HG02973 (cell line): ENCODE measurements around the gene ITPR1.

Experiments used
- ATAC-seq: cut with Tn5 transposase; IDR thresholded peaks from one replicate; pipeline ENCODE4 v1.9.1; 2021; ENCODE audit warnings: moderate library complexity; ENCODE audit not compliant: unreplicated experiment

ITPR1 gene

DNA sequence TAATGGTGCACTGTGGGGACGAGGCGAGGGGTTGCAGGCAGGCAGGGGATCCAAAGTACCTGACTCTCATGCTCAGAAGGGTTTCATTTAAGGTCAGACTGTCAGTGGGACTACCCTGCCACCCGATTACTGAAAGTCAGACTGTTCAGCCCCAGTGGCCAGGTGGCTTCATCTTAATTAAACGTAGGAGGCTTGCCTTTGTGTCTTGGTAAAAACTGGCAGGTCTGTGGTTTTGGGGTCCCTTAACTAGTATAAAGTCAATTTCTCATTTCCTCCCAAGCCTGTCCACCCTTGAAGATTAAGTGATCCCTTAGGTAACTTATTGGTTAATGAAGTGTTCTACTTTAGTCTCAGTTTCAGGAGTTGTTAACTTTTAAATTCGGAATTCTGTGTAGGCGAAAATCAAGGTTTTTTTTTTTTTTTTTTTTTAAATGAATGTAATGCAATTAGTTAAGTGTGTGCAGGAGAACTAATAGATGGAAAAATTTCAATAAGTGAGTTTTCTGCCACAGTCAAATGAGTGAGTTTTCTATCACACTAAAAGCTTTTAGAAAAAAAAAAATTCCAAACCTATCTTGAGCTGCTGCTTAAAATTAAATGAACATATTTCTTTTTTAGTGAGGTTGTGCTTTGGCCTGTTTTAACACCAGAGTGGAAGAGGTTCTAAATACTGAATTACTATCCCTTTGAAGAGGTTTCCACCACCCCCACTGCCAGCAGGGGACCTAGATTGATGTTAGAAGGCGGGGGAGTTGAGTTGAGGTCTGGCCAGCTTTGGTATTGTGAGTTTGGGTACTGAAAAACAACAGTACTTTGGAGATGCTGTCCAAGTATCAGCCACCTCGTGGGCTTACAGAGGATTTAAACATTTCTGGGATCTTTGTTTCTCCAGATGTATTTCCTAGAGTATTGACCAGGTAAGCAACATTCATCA lies 15.2 kb downstream of the ITPR1 start:
- peak; percentile 70 for ATAC-seq

GRCh38 chr3:4509043-4509442 lies 15.9 kb downstream of the ITPR1 start:
- ATAC-seq = no peak

- no peak for ATAC-seq
These were observed 17.0 kb downstream of the ITPR1 start for GRCh38 chr3:4509983-4510755.

DNA sequence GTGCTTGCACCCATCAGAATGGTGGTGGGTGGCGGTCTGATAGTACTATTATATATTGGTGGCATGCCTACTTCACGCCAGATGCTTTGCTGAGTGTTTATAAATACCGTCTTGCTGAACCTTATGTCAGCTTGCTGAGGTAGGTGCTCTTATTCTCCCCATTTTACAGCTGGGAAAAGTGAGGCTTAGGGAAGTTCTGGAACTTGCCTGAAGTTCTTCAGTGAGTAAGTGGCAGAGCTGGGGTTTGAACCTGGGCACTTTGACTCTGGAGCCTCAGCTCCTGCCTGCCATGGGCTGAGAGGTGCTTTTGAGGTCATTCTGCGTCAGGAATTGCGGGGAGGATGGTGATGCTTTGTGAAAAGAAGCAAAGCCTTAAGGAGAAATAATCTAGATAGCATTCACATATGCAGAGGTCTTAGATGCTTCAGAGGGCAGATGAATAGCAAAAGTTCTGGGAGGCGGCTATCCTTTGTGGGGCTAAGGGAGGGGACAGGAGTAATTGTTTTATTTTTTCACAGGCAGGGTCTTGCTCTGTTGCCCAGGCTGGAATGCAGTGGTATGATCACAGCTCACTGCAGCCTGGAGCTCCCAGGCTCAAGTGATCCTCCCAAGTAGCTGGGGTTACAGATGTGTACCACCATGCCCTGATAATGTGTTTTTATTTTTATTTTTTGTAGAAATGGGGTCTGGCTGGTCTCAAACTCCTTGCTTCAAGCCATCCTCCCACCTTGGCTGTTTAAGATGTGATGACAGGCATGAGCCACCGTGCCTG lies 18.5 kb downstream of the ITPR1 start:
- no peak for ATAC-seq

GRCh38 chr3:4512895-4513616 lies 19.9 kb downstream of the ITPR1 start:
- ATAC-seq = no peak

GRCh38 chr3:4514321-4514720 lies 21.2 kb downstream of the ITPR1 start:
- ATAC-seq = no peak

- ATAC-seq = no peak
These were observed 21.8 kb downstream of the ITPR1 start for GRCh38 chr3:4514916-4515315.

- no peak for ATAC-seq
These were observed 22.9 kb downstream of the ITPR1 start for GRCh38 chr3:4515916-4516579.

GRCh38 chr3:4517093-4517492 lies 23.9 kb downstream of the ITPR1 start:
- ATAC-seq = no peak

DNA sequence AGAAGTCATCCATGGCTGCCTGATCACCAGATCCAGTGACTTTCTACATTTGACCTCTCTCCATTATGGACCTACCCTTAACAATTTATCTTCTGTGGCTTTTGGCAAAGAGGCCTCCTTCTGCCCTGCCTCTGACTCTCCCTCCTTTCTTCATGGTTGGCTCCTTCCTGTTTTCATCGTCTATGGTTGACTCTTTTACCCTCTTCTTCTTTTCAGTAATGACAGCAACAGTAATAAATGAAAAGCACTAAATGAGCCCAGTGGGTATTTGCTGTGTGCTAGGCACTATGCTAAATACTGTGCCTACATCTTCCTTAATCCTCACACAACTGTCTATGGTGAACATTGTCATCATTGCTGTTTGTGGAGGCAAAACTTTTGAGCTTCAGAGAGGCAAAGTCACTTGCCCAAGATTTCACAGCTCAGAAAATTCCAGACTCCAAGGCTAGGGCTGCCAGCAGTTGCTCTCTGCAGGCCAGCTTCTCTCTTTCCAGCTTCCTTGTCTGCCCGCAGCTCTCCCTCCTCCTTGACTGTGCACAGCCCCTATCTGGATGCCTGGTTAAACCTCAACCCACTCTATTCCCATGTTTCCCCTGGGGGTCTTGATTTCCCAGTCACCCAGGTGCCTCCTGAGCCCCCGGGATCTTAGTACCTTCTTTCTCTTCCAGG lies 24.6 kb downstream of the ITPR1 start:
- ATAC-seq = no peak

- no peak for ATAC-seq
These were observed 27.1 kb downstream of the ITPR1 start for GRCh38 chr3:4520033-4520816.

DNA sequence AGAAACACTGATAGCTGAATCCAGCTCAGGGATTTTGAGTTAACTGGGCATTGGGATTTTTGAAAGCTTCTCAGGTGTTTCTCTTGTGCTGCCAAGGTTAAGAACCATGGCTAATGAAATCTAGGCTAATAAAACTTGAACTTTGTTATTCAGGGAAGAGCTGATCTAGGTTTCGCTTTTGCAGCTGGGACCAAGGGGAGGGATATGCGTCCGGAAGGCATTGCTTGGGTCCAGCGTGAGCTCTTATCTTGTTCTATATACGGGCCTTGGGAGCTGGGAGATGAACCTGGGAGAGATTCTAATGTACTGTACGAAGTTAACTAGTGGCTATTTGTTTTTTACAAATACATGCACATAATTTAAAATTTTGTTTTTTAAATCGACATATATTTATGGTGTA lies 29.8 kb downstream of the ITPR1 start:
- no peak for ATAC-seq

GRCh38 chr3:4523710-4524698 lies 30.9 kb downstream of the ITPR1 start:
- no peak for ATAC-seq

DNA sequence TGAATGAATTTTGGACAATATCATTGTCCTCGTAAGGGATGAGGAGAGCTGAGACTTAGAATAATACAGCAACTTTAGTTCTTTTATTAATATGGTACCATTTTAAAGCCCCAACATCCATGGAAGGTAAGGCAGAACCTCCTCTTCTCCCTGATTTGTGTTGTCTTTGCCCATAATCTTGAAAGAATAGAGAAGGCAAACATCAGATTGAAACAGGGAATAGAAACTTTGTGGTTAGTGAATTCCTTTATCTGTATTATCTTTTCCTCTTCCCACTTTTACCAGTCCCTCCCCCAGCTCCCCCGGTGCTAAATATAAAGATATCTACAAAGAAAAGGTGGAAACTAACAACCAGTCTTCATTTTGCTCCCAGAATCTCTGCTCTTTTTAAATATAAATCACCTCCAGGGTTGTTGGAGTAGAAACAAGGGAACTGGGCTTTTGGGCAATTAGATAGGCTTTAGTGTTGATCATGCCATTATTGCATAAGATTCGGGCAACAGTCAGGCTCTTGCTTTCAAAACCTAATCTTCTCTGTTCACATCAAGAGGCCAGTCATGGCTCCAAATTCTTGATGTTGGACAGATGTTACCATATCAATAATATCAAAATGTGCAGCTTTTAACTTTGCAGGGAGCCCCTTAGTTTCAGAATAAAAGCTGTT lies 32.5 kb downstream of the ITPR1 start:
- no peak for ATAC-seq

- no peak for ATAC-seq
These were observed 35.2 kb downstream of the ITPR1 start for GRCh38 chr3:4528320-4528719.

GRCh38 chr3:4528819-4529600 lies 35.9 kb downstream of the ITPR1 start:
- ATAC-seq = no peak
